Stimulated activated CD8-positive, alpha-beta memory T cell treated with anti-CD3 and anti-CD28 coated beads, Interleukin-2, amount 100 ng/mL, for 48 hours (primary cell): Measurements from ENCODE around the gene FARP2.
"Not testable (repeated sequence)": the region's sequence is repeated elsewhere in the genome, so short reads cannot be mapped to it uniquely, and the experiment has no call there.

Source experiments
- DNase-seq, 2 donors: peaks; one replicate each; pipeline ENCODE4 v3.0.0-alpha.2; 2020; ENCODE audit warnings: low read depth in 2 of 2

Gene FARP2

GRCh38 chr2:241355983-241356870 lies at the start of gene FARP2:
TSS of gene FARP2 (plus strand) at chr2:241356285. CDS start at chr2:241373108, 16,823 bp downstream.
- peak; percentile 92 to 95 for DNase-seq

DNA sequence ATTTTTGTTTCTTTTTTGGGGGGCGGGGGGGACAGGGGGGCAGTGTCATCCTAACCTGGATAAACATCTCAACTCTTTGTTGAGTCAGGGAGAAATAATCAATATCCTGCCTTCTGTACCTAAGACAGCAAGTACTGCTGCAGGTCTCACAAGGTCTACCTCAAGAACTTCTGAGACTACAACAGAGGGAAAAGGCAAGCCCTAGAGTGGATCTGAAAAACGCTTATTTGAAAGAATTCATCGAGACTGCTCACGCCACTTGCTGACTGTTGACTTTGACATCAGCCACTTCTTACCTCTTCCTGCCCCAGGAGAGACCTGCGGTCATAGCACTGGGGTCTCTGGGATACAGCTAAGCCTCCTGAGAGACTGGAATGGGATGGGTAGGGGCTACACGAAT lies 49.0 kb upstream of the FARP2 start:
- no peak for DNase-seq

DNA sequence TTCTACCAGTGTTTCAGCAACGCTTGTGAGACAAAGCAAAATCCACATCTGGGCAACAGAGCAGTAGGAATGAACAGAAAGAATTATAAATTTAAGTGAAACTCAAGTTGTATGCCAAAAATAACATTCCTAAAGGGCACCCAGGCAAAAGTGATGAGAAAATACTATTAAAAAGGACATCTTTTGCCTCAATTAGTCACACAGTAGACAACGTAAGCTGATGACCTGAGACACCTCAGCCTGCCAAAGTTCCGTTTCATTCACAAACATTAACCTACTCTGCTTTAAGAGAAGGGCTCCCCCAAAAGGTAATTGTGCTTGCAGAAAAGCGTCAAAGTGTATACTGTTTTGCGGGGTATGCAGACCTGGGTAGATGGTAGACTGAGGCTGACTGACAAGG lies 47.8 kb upstream of the FARP2 start:
- DNase-seq = no peak

- DNase-seq = no peak
These were observed 47.1 kb upstream of the FARP2 start for GRCh38 chr2:241308832-241309500.

- peak; percentile 32 to 47 for DNase-seq
These were observed 46.4 kb upstream of the FARP2 start for GRCh38 chr2:241309684-241310117.

DNA sequence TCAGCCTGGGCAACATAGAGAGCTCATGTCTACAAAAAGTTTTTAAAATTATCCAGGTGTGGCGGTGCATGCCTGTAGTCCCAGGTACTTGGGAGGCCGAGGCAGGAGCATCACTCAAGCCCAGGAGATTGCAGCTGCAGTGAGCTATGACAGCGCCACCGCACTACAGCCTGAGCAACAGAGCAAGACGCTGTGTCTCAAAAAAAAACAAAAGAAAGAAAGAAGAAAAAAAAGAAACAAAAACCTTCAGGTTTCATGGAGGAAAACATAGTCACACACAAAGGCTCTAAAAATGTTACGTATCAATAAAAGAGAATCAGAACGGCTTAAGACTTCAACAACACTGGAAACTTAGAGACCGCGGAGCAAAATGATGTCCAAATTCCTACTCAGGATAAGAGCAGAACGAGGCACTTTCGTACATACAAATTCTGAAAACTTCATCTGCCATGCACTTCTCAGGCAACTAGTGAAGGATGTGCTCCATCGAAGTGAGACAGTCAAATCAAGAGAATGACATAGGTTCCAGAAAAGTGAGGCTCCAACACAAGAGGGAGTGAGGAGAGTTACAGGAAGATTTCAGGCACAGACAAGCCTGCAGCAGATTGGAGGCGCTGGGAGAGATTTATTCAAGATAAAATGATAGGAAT lies 45.0 kb upstream of the FARP2 start:
- no peak for DNase-seq

GRCh38 chr2:241312082-241312481 lies 44.0 kb upstream of the FARP2 start:
- no peak for DNase-seq

GRCh38 chr2:241313543-241314095 lies 42.5 kb upstream of the FARP2 start:
- no peak for DNase-seq

- DNase-seq = no peak
These were observed 41.6 kb upstream of the FARP2 start for GRCh38 chr2:241314226-241315092.

DNA sequence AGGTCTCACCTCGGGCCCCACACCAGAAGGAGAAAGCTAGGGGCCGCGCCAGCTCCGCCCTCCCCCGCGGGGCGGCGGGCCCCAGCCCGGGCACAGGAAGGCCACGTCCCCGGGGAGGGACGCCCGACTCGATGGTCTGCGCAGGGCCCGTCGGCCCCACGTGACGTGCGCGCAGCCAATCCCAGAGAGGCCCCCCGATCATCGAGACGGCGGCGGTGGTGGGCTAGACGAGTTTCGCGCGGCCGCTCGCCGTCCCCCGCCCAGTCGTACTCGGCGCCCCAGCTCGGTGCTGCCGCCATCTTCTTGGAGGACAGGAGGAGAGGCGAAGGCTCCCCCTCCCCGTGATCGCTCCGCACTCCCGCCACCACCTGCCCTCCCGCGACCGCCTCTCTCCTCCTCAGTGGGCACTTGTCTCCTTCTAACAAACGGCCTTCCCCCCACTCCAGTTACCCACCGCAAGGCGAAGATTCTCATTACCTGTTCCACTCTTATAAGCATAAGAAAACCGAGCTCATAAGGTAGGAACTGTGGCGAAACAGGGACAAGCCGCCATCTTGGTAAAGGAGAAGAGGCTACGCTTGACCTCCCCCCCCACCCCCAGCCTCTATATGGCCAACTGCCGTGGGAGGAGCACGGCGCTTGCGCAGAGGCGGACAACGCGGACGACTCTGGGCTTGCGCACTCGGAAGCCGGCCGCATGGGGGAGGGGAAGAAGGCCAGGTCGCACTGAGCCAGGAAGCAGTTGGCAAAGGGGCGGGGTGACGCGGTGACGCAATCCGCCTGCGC lies 40.8 kb upstream of the FARP2 start, which contains the start of gene HDLBP:
TSS of gene HDLBP (minus strand) at position 580 of the 786 bp plus-strand sequence. CDS start 48,803 bp downstream, outside the sequence.
- DNase-seq = peak; percentile 100

DNA sequence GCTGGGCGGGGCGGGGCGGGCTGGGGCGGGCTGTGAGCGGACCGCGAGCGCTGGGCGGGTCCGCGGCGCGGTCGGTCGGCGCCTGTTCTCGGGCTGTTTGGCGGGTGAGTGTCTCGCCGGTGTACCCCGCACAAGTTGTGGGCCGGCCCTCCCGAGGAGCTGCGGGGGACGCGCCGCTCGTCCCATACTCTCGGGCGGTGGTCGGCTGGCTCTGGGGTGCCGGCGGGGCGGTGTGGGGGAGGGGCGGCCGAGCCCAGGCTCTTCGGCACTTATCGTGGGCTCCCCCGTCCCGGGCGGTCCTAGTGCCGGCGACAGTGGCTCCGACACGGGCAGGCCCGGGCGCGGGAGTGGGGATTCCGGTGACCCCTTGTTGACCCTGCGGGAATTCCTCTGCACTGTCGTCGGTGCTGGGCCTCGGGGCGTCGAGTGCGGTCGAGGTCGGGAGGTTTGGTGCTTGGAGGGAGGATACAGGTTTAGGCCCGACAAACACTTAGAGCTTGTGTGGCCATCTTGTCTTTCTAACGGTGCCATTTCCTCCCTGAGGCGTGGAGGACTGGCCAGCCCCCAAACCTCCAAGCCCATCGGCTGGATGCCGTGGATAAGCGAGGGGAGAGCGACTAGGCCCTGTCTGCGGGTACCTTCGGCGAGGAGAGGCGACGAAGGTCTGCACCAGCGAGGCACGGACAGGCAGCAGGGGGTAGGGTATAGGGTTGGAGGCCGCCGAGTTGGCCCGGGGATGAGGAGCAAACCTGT lies 40.0 kb upstream of the FARP2 start, which contains the start of gene SEPTIN2:
TSS of gene SEPTIN2 (plus strand) at position 47 of the 753 bp plus-strand sequence. CDS start 8,308 bp downstream, outside the sequence.
- peak; percentile 55 to 69 for DNase-seq

- no peak for DNase-seq
These were observed 39.3 kb upstream of the FARP2 start for GRCh38 chr2:241316825-241317224.

- DNase-seq = no peak
These were observed 38.7 kb upstream of the FARP2 start for GRCh38 chr2:241317391-241317790.

DNA sequence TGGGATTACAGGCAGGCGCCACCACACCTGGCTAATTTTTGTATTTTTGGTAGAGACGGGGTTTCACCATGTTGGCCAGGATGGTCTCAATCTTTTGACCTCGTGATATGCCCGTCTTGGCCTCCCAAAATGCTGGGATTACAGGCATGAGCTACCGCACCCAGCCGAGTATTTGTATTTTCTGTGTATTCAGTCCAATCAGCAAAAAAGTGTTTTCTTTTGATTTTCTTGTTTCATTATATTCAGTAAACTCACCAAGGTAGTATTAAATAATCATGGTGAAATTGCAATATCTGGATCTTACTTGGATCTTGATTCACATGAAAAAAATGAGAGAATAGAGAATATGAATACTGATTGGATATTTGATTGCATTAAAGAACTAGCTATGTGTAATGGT lies 37.3 kb upstream of the FARP2 start:
- DNase-seq = not testable (repeated sequence)

DNA sequence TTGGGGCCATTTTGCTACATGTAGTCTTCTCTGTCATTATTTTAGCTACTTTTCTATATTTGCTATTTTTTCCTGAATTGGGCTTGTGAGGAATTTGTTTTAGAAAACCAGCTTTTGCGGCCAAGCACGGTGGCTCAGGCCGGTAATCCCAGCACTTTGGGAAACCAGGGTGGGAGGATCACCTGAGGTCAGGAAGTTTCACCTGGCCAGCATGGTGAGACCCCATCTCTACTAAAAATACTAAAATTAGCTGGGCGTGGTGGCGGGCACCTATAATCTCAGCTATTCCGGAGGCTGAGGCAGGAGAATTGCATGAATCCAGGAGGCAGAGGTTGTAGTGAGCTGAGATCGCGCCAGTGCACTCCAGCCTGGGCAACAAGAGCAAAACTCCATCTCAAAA lies 35.7 kb upstream of the FARP2 start:
- DNase-seq = no peak

- no peak for DNase-seq
These were observed 35.1 kb upstream of the FARP2 start for GRCh38 chr2:241321033-241321432.

DNA sequence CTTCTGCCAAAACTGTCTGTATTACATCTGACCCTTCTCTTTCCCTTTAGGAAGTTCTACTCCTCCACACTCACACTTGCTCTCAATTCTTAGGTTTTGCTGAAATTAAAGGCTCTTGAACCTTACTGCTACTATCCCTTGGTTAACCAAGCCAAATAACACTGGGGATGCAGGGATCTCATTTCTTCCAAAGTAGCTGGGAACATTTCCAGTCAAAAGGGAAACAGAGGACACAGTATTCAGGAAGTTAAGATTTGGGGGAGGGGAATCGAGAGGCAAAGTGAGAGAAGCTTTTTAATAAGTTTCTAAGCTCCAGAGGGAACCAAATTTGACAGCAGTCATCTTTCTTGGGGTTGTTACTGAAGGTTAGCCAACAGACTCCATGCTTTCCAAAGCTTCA lies 34.2 kb upstream of the FARP2 start:
- DNase-seq = no peak

DNA sequence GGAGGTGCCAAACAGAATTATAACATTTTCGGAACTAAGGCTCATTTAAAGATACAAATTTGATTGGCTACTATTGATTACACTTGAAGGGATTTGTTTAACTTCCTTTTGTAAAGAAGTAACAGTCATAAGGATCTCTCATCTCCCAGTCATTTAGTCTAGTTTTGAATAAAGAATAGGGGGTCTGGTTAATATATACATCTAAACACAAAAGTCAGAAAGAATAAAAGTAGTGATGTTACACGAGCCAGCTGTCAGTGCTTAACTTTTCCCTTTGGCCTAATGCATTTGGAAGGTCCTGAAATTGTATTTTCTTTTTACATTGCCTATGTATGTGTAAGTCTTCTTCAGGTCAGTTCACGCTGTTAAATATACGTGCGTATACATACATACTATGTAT lies 32.3 kb upstream of the FARP2 start:
- no peak for DNase-seq

DNA sequence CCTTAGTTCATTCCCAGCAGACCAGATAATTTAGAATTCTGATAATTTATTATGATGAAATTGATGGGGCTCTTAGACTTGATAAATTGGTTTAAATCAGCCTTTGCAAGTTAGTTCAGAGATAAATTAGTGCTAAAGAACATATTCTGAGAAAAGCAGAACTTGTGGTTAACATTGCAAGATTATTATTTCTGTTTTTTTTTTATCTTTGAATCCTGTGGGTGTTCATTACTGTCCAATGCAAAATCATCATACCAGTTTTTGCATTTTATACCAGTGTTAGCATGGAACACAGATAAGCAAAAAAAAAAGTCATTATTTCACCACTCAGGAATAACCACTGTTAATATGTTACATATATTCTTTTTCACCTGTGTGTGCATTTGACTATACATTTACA lies 31.3 kb upstream of the FARP2 start:
- DNase-seq = no peak
